GM18511 (cell line): ENCODE results near the gene PALB2.

ENCODE experiments used
- ATAC-seq: cut with Tn5 transposase; IDR thresholded peaks from one replicate; pipeline ENCODE4 v1.9.1; 2021; ENCODE audit warnings: mild to moderate bottlenecking, moderate library complexity; ENCODE audit not compliant: unreplicated experiment

PALB2 gene

GRCh38 chr16:23556881-23557778 lies 84.0 kb downstream of the PALB2 start, which contains the start of the genes EARS2 and UBFD1:
Gene EARS2 (minus strand): TSS chr16:23557350. CDS start chr16:23557343, 7 bp downstream.
Gene UBFD1 (plus strand): TSS chr16:23557727. CDS start chr16:23557743, 16 bp downstream.
- peak; percentile 94 for ATAC-seq

GRCh38 chr16:23554536-23554935 lies 86.6 kb downstream of the PALB2 start:
- no peak for ATAC-seq
